Measurements from ENCODE around the gene ARHGAP19.

Gene ARHGAP19

DNA sequence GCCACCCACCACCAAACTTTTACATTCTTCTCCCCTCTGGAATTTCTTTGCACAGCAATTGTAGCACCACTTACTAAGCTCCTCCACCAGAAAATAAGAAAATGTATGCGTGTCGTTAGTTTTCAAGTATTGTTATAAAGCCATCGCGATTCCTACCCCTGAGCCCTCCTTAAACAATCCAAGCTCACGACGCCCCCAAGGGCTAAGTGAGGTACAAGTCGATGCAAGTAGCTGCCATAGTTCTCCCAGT is 40.8 kb upstream of the ARHGAP19 start:
- H4K20me1 ChIP-seq (ENCODE audit: insufficient read depth, low read length) = peaks cover 35% of the 10 kb centered on the region
- H3K4me3 ChIP-seq (ENCODE audit: low read depth in 1 of 2, low read length in 2 of 2) = peak overlapping the region; percentile 61 to 68; a peak in 3 of 4 replicates
- peak overlapping the region; percentile 90; the same call in 1 of the 2 replicates for H2AFZ ChIP-seq (ENCODE audit: low read depth, low read length)
- H3K9me3 ChIP-seq (ENCODE audit: insufficient read depth, low read length, severe bottlenecking) = no peaks in the 10 kb centered on the region
- DNase-seq (no peak), ATAC-seq (ENCODE audit: insufficient read depth, low read depth) (no peak)
- TF ChIP-seq EZH2 (IDR thresholded peaks at IDR 0.05; ENCODE audit: borderline replicate concordance, low read depth, low read length, severe bottlenecking) = no peak
- TF ChIP-seq, protein P1, sequence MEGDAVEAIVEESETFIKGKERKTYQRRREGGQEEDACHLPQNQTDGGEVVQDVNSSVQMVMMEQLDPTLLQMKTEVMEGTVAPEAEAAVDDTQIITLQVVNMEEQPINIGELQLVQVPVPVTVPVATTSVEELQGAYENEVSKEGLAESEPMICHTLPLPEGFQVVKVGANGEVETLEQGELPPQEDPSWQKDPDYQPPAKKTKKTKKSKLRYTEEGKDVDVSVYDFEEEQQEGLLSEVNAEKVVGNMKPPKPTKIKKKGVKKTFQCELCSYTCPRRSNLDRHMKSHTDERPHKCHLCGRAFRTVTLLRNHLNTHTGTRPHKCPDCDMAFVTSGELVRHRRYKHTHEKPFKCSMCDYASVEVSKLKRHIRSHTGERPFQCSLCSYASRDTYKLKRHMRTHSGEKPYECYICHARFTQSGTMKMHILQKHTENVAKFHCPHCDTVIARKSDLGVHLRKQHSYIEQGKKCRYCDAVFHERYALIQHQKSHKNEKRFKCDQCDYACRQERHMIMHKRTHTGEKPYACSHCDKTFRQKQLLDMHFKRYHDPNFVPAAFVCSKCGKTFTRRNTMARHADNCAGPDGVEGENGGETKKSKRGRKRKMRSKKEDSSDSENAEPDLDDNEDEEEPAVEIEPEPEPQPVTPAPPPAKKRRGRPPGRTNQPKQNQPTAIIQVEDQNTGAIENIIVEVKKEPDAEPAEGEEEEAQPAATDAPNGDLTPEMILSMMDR (IDR thresholded peaks at IDR 0.05; ENCODE audit: borderline replicate concordance, extremely low read depth, low read length, poor library complexity, severe bottlenecking) = peak; percentile 38
- H3K4me1 ChIP-seq (ENCODE audit: insufficient read depth, low read length) = peaks cover 35% of the 10 kb centered on the region
- peak overlapping the region; percentile 98 for H3K4me2 ChIP-seq (ENCODE audit: insufficient read depth, low read length)
- H3K79me2 ChIP-seq (ENCODE audit: insufficient read depth, low read length) = peaks cover 30% of the 10 kb centered on the region
- H3K9ac ChIP-seq (ENCODE audit: low read depth, low read length) = peak overlapping the region; percentile 75
- peaks cover 10% of the 10 kb centered on the region for H3K27me3 ChIP-seq (ENCODE audit: insufficient read depth, low read length, poor library complexity)
- peak overlapping the region; percentile 54; the same call in 1 of the 2 replicates for H3K27ac ChIP-seq (ENCODE audit: low read length)
- H3K36me3 ChIP-seq (ENCODE audit: insufficient read depth, low read length) = peaks cover 11% of the 10 kb centered on the region

DNA sequence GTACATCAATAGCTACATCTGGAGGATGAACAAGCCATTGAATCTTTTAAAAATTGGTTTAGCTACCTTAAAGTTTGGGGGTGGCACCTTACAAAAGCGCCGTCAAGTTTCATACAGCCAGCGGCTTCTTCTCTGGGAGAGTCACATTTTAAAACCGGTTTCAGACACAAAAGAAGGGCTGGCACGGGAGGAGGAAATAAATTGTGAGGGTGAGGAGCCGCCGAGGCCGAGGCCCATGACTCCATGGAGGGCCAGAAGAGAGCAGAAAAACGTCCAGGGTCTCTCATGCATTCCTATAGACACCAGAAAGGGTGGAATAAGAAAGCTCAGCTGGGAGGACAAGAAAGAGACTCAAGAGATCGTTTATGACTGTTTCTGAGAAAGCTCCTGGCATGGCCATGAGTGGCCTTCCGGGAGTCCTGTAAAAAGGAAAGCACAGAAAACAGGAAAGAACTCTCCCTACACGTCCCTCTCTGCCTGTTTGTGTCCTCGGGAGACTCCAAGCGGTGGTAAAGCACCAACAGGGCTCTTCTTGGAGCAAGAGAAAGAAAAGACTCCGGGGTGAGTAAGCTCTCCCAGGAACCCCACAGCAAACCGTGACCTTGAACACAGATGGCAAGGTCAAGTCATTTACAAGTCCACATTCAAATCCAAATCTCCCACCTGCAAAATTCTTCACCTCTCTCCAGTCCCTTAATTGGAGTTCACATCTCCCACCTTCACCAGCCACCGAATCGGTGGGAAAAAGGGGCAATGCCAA is 40.3 kb upstream of the ARHGAP19 start:
- ATAC-seq (ENCODE audit: insufficient read depth, low read depth) = no peak
- peak overlapping the region; percentile 98 for H3K4me2 ChIP-seq (ENCODE audit: insufficient read depth, low read length)
- H3K27me3 ChIP-seq (ENCODE audit: insufficient read depth, low read length, poor library complexity) = peaks cover 10% of the 10 kb centered on the region
- no peak for TF ChIP-seq EZH2 (IDR thresholded peaks at IDR 0.05; ENCODE audit: borderline replicate concordance, low read depth, low read length, severe bottlenecking)
- TF ChIP-seq, protein P1 (IDR thresholded peaks at IDR 0.05; ENCODE audit: borderline replicate concordance, extremely low read depth, low read length, poor library complexity, severe bottlenecking) = no peak
- H3K9ac ChIP-seq (ENCODE audit: low read depth, low read length) = peak overlapping the region; percentile 75
- H4K20me1 ChIP-seq (ENCODE audit: insufficient read depth, low read length) = peaks cover 35% of the 10 kb centered on the region
- peaks cover 11% of the 10 kb centered on the region for H3K36me3 ChIP-seq (ENCODE audit: insufficient read depth, low read length)
- H3K79me2 ChIP-seq (ENCODE audit: insufficient read depth, low read length) = peaks cover 30% of the 10 kb centered on the region
- H3K4me3 ChIP-seq (ENCODE audit: low read depth in 1 of 2, low read length in 2 of 2) = peak overlapping the region; percentile 61 to 68; a peak in 3 of 4 replicates
- peaks cover 35% of the 10 kb centered on the region for H3K4me1 ChIP-seq (ENCODE audit: insufficient read depth, low read length)
- H3K27ac ChIP-seq (ENCODE audit: low read length) = no peak overlapping the region
- no peaks in the 10 kb centered on the region for H3K9me3 ChIP-seq (ENCODE audit: insufficient read depth, low read length, severe bottlenecking)
- H2AFZ ChIP-seq (ENCODE audit: low read depth, low read length) = no peak overlapping the region
- DNase-seq = no peak

GRCh38 chr10:97331153-97331703 is 38.8 kb upstream of the ARHGAP19 start:
- Histone ChIP-seq H3K4me3 (ENCODE audit: low read depth in 1 of 2, low read length in 2 of 2) (no peak overlapping the region), H3K4me1 (ENCODE audit: insufficient read depth, low read length) (peaks cover 35% of the 10 kb centered on the region), H4K20me1 (ENCODE audit: insufficient read depth, low read length) (peaks cover 35% of the 10 kb centered on the region)

More at GRCh38 chr10:97331153-97331703, 38.8 kb upstream of the ARHGAP19 start:
- ATAC-seq (ENCODE audit: insufficient read depth, low read depth) (no peak), DNase-seq (no peak)
- H3K4me2 ChIP-seq (ENCODE audit: insufficient read depth, low read length) = no peak overlapping the region
- H3K27me3 ChIP-seq (ENCODE audit: insufficient read depth, low read length, poor library complexity) = no peaks in the 10 kb centered on the region
- H3K79me2 ChIP-seq (ENCODE audit: insufficient read depth, low read length) = peaks cover 30% of the 10 kb centered on the region
- H3K9ac ChIP-seq (ENCODE audit: low read depth, low read length) = no peak overlapping the region
- H3K36me3 ChIP-seq (ENCODE audit: insufficient read depth, low read length) = peaks cover 11% of the 10 kb centered on the region
- no peaks in the 10 kb centered on the region for H3K9me3 ChIP-seq (ENCODE audit: insufficient read depth, low read length, severe bottlenecking)
- no peak overlapping the region for H2AFZ ChIP-seq (ENCODE audit: low read depth, low read length)
- TF ChIP-seq, protein P1 (IDR thresholded peaks at IDR 0.05; ENCODE audit: borderline replicate concordance, extremely low read depth, low read length, poor library complexity, severe bottlenecking) = no peak
- TF ChIP-seq EZH2 (IDR thresholded peaks at IDR 0.05; ENCODE audit: borderline replicate concordance, low read depth, low read length, severe bottlenecking) = no peak
- H3K27ac ChIP-seq (ENCODE audit: low read length) = no peak overlapping the region
